ENCODE results near the gene RDH13. TPM values are rescaled to one million over a fixed set of nuclear protein-coding genes. Genes with fewer than 3 reads are reported as not detected.

Gene RDH13
- total RNA-seq, 1 experiment from 2014 or later: 43.3 TPM

DNA sequence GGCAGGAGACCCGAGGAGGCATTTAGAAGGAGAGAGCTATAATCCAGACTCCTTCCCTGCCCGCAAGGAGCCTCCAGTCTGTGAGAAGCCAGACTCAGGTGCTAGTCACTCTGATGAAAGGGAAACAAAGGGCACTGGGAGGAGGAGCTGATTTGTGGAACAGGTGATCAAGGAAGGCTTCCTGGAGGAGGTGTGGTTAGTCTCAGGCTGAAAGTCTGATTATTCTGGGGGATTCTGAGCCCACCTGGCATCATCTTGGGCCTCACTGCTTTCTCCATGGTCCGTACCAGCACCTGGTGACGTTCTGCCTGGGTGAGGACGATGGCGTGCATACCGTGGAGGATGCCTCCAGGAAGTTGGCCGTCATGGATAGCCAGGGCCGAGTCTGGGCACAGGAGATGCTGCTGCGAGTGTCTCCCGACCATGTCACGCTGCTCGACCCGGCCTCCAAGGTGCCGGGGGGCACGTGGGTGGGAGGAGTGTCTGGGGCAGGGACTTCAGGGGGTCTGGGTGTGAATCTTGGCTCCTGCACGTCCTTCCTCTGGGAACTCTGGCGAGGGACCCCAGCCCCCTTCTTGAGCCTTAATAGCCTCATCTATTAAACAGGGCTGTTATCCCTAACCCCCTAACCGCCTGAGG, 16.6 kb upstream of the RDH13 start:
- H3K36me3 ChIP-seq (ENCODE audit: control insufficient read depth, insufficient read depth, low read length): peaks cover 5% of the 10 kb centered on the region; the same call in 1 of the 2 replicates
- POLR2A ChIA-PET: interaction anchor here (1.5 kb wide), 2 partner anchors 17 to 520 kb away, joined by 4 to 12 read pairs; partner anchors contain the start of genes FIZ1 and RDH13
- peak overlapping the region; percentile 93 for H3K4me3 Mint-ChIP-seq (ENCODE audit: unreplicated experiment)
- peak overlapping the region; percentile 28 for H3K4me3 ChIP-seq (ENCODE audit: low read depth, low read length)
- H3K4me1 Mint-ChIP-seq (ENCODE audit: low read depth, unreplicated experiment): peaks cover 30% of the 10 kb centered on the region
- H3K36me3 Mint-ChIP-seq (ENCODE audit: insufficient read depth, unreplicated experiment): peaks cover 62% of the 10 kb centered on the region
- intact Hi-C loops (cut with micrococcal nuclease; ENCODE audit: unreplicated experiment): loop anchor here (2.0 kb wide), 1 partner anchor 17 kb away; the partner anchor contains the start of gene RDH13
- no peaks in the 10 kb centered on the region for H3K27me3 Mint-ChIP-seq (ENCODE audit: insufficient read depth, unreplicated experiment)
- H3K4me1 ChIP-seq: peaks cover 25% of the 10 kb centered on the region
- no peaks in the 10 kb centered on the region for H3K9me3 Mint-ChIP-seq (ENCODE audit: unreplicated experiment)
- DNase-seq: no peak
- H3K27me3 ChIP-seq (replicated peaks; ENCODE audit: control insufficient read depth, insufficient read depth, low read length): no peaks in the 10 kb centered on the region
- CTCF ChIA-PET: interaction anchor here (0.6 to 0.9 kb wide), 2 partner anchors 424 to 609 kb away, joined by 4 to 7 read pairs; no protein-coding TSS in a partner anchor
- BruUV-seq (replicated peaks): no TSS peak
- no peaks in the 10 kb centered on the region for H3K9me3 ChIP-seq
- H3K27ac Mint-ChIP-seq (ENCODE audit: unreplicated experiment): peak overlapping the region; percentile 94
- TF ChIP-seq, protein P1, sequence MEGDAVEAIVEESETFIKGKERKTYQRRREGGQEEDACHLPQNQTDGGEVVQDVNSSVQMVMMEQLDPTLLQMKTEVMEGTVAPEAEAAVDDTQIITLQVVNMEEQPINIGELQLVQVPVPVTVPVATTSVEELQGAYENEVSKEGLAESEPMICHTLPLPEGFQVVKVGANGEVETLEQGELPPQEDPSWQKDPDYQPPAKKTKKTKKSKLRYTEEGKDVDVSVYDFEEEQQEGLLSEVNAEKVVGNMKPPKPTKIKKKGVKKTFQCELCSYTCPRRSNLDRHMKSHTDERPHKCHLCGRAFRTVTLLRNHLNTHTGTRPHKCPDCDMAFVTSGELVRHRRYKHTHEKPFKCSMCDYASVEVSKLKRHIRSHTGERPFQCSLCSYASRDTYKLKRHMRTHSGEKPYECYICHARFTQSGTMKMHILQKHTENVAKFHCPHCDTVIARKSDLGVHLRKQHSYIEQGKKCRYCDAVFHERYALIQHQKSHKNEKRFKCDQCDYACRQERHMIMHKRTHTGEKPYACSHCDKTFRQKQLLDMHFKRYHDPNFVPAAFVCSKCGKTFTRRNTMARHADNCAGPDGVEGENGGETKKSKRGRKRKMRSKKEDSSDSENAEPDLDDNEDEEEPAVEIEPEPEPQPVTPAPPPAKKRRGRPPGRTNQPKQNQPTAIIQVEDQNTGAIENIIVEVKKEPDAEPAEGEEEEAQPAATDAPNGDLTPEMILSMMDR (IDR thresholded peaks at IDR 0.05; ENCODE audit: insufficient read depth in 1 of 2, low read depth in 1 of 2, low read length in 1 of 2, severe bottlenecking in 1 of 2, unreplicated experiment in 1 of 2): no peak

DNA sequence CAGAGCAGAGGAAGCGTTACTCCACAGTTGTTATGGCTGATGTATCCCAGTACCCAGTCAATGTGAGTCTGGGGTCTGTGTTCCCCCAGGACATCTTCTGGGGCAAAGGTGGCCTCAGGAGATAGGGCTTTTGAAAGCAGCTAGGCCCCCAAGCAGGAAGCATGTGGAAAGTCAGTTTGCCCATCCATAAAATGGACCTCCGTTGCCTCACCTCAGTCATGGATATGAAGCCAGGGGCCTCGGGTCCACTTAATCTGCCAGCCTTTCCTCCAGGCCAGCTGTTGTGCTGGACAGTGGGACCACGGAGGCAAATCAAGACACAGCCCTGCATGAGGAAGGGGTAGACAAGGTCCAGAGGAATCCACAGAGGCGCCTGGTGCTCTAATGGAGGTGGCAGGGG, 16.0 kb upstream of the RDH13 start:
- ChIA-PET CTCF (no interaction called here), POLR2A (no interaction called here)
- Histone ChIP-seq H3K36me3 (ENCODE audit: control insufficient read depth, insufficient read depth, low read length) (peaks cover 5% of the 10 kb centered on the region; the same call in 1 of the 2 replicates), H3K9me3 (no peaks in the 10 kb centered on the region), H3K4me1 (peaks cover 25% of the 10 kb centered on the region), H3K27me3 (replicated peaks; ENCODE audit: control insufficient read depth, insufficient read depth, low read length) (no peaks in the 10 kb centered on the region), H3K4me3 (ENCODE audit: low read depth, low read length) (no peak overlapping the region)
- intact Hi-C loops (cut with micrococcal nuclease; ENCODE audit: unreplicated experiment): no loop called here
- Mint-ChIP-seq H3K27me3 (ENCODE audit: insufficient read depth, unreplicated experiment) (no peaks in the 10 kb centered on the region), H3K4me3 (ENCODE audit: unreplicated experiment) (peak overlapping the region; percentile 93), H3K27ac (ENCODE audit: unreplicated experiment) (peak overlapping the region; percentile 94), H3K9me3 (ENCODE audit: unreplicated experiment) (no peaks in the 10 kb centered on the region), H3K36me3 (ENCODE audit: insufficient read depth, unreplicated experiment) (peaks cover 56% of the 10 kb centered on the region), H3K4me1 (ENCODE audit: low read depth, unreplicated experiment) (peaks cover 30% of the 10 kb centered on the region)
- DNase-seq: no peak
- TF ChIP-seq, protein P1 (IDR thresholded peaks at IDR 0.05; ENCODE audit: insufficient read depth in 1 of 2, low read depth in 1 of 2, low read length in 1 of 2, severe bottlenecking in 1 of 2, unreplicated experiment in 1 of 2): no peak
- BruUV-seq (replicated peaks): no TSS peak

DNA sequence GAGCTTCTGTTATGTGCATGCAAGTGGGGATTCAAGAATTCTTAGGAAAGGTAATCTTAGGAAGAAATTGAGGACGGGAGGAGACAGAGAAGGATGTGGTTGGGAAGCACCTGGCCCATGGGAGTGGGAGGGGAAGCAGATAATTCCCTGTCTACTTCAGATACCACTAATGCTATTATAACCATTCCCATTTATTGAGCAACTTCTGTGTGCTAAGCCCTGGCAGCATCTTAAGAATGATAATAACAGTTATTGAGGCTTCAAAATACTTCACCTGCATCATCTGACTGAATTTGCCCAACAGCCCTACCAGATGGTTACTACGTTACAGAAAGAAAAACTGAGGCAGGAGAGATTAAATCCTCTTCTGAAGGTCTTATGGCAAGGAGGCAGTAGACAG, 14.2 kb upstream of the RDH13 start:
- peaks cover 5% of the 10 kb centered on the region; the same call in 1 of the 2 replicates for H3K36me3 ChIP-seq (ENCODE audit: control insufficient read depth, insufficient read depth, low read length)
- H3K4me3 ChIP-seq (ENCODE audit: low read depth, low read length): no peak overlapping the region
- ChIA-PET CTCF (interaction anchor here (1.0 kb wide), 1 partner anchor 11 kb away, joined by 5 read pairs; no protein-coding TSS in a partner anchor), POLR2A (no interaction called here)
- no peaks in the 10 kb centered on the region for H3K27me3 Mint-ChIP-seq (ENCODE audit: insufficient read depth, unreplicated experiment)
- H3K9me3 Mint-ChIP-seq (ENCODE audit: unreplicated experiment): no peaks in the 10 kb centered on the region
- H3K27ac Mint-ChIP-seq (ENCODE audit: unreplicated experiment): peak overlapping the region; percentile 92
- H3K9me3 ChIP-seq: no peaks in the 10 kb centered on the region
- peak overlapping the region; percentile 90 for H3K4me3 Mint-ChIP-seq (ENCODE audit: unreplicated experiment)
- intact Hi-C loops (cut with micrococcal nuclease; ENCODE audit: unreplicated experiment): no loop called here
- peaks cover 25% of the 10 kb centered on the region for H3K4me1 ChIP-seq
- TSS peak; percentile 61 for BruUV-seq (replicated peaks)
- DNase-seq: no peak
- peaks cover 30% of the 10 kb centered on the region for H3K4me1 Mint-ChIP-seq (ENCODE audit: low read depth, unreplicated experiment)
- TF ChIP-seq, protein P1 (IDR thresholded peaks at IDR 0.05; ENCODE audit: insufficient read depth in 1 of 2, low read depth in 1 of 2, low read length in 1 of 2, severe bottlenecking in 1 of 2, unreplicated experiment in 1 of 2): no peak
- H3K27me3 ChIP-seq (replicated peaks; ENCODE audit: control insufficient read depth, insufficient read depth, low read length): no peaks in the 10 kb centered on the region
- H3K36me3 Mint-ChIP-seq (ENCODE audit: insufficient read depth, unreplicated experiment): peaks cover 43% of the 10 kb centered on the region

Data from Caco-2 (cell line).